CD4-positive, alpha-beta T cell (primary cell): ENCODE data around the gene ACAP3. TPM values are rescaled to one million over a fixed set of nuclear protein-coding genes. Genes with fewer than 3 reads are reported as not detected.
A peak's percentile ranks its signal among the peaks of the same experiment; 100 is the strongest.

ENCODE experiments used
- ATAC-seq: fragments of 200-7000 bp; cut with Tn5 transposase; one replicate; pipeline ENCODE4 v1.10.0; 2022; ENCODE audit warnings: mild to moderate bottlenecking; ENCODE audit not compliant: poor library complexity
- CTCF ChIA-PET: fragments of 350-600 bp; sonication (Branson Sonifier 250); formaldehyde crosslinking; loops from one replicate; lab custom pipeline; 2021; ENCODE audit warnings: antibody characterized with exemption, inconsistent platforms; lab: Charles Lee
- POLR2A ChIA-PET: fragments of 350-600 bp; sonication (Branson Sonifier 250); formaldehyde crosslinking; loops from one replicate; lab custom pipeline; 2021; ENCODE audit warnings: antibody characterized with exemption, inconsistent platforms; lab: Charles Lee
- DNase-seq, 14 experiments: peaks; one replicate each; pipeline ENCODE4 v3.0.0-alpha.2; 2013 to 2020; ENCODE audit warnings: mixed read lengths in 2 of 14
- H3K27ac ChIP-seq, 2 donors: one replicate each; pipeline versions ENCODE4 v1.5.1 to v1.7.0; 2013; ENCODE audit warnings: low read length in 2 of 2, low read depth in 1 of 2, mild to moderate bottlenecking in 1 of 2
- H3K27me3 ChIP-seq, 2 experiments: 1 replicate in 1 of 2; 2 replicates in 1 of 2; pipeline versions ENCODE4 v1.6.1 to v1.7.0; 2013; ENCODE audit warnings: low read length in 2 of 2, control low read depth in 1 of 2, mild to moderate bottlenecking in 1 of 2, moderate library complexity in 1 of 2; ENCODE audit not compliant: insufficient read depth in 2 of 2, control insufficient read depth in 1 of 2
- H3K36me3 ChIP-seq: one replicate; pipeline ENCODE4 v1.6.1; 2013; ENCODE audit warnings: low read length, control low read depth; ENCODE audit not compliant: insufficient read depth
- H3K4me1 ChIP-seq: one replicate; pipeline ENCODE4 v1.6.1; 2013; ENCODE audit warnings: low read length, control low read depth; ENCODE audit not compliant: insufficient read depth
- H3K4me3 ChIP-seq: one replicate; pipeline ENCODE4 v1.5.1; 2013; ENCODE audit warnings: mild to moderate bottlenecking, low read length, moderate library complexity
- H3K9me3 ChIP-seq, 2 experiments: 1 replicate in 1 of 2; 2 replicates in 1 of 2; pipeline versions ENCODE4 v1.6.1 to v1.7.0; 2013; ENCODE audit warnings: low read length in 2 of 2, mild to moderate bottlenecking in 2 of 2, control low read depth in 1 of 2, moderate library complexity in 1 of 2; ENCODE audit not compliant: control insufficient read depth in 1 of 2, insufficient read depth in 1 of 2
- H3K27ac Mint-ChIP-seq: one replicate; pipeline ENCODE4 v1.8.0; 2020; ENCODE audit warnings: mixed read lengths
- H3K27me3 Mint-ChIP-seq: one replicate; pipeline ENCODE4 v1.8.0; 2021; ENCODE audit warnings: mixed read lengths
- H3K36me3 Mint-ChIP-seq: one replicate; pipeline ENCODE4 v1.8.0; 2021; ENCODE audit warnings: low read depth, mixed read lengths
- H3K4me1 Mint-ChIP-seq: one replicate; pipeline ENCODE4 v1.8.0; 2021; ENCODE audit warnings: low read depth, mixed read lengths
- H3K4me3 Mint-ChIP-seq: one replicate; pipeline ENCODE4 v1.8.0; 2020; ENCODE audit warnings: mild to moderate bottlenecking, mixed read lengths
- H3K9me3 Mint-ChIP-seq: one replicate; pipeline ENCODE4 v1.8.0; 2020; ENCODE audit warnings: mixed read lengths
- CTCF ChIP-seq: fragments of 200-600 bp; IDR thresholded peaks from one replicate; pipeline ENCODE4 v1.8.0; 2022; ENCODE audit warnings: antibody characterized with exemption, mild to moderate bottlenecking
- intact Hi-C, 2 experiments: fragments of 100-400 bp; cut with DNase I in 1 of 2; cut with micrococcal nuclease in 1 of 2; formaldehyde crosslinking; loops; one replicate each; pipeline versions ENCODE4 v1.15.1 to v1.9.0; 2023 to 2025; cut with DNase I, micrococcal nuclease
- total RNA-seq, 174 experiments: library from RNA in 2 of 174; stranded (reverse) in 2 of 174; gene quantifications; one replicate each; pipeline ENCODE4 v1.2.3 and lab custom pipeline; 2021 to 2026

ACAP3 gene
- total RNA-seq, 2 experiments from 2014 or later, result 45.3 to 46.4 TPM

GRCh38 chr1:1302951-1303509, 4.7 kb downstream of the ACAP3 start:
- no peaks in the 10 kb centered on the region for H3K27me3 ChIP-seq
- peaks cover 32% of the 10 kb centered on the region for H3K4me1 ChIP-seq
- no peaks in the 10 kb centered on the region for H3K9me3 ChIP-seq
- H3K4me3 ChIP-seq, result no peak overlapping the region
- no peaks in the 10 kb centered on the region for H3K9me3 Mint-ChIP-seq
- no peaks in the 10 kb centered on the region for H3K27me3 Mint-ChIP-seq
- no peak overlapping the region for H3K27ac ChIP-seq
- ATAC-seq (no peak), DNase-seq (no peak)
- H3K4me3 Mint-ChIP-seq, result no peak overlapping the region
- no peaks in the 10 kb centered on the region for H3K36me3 ChIP-seq
- no peak for TF ChIP-seq CTCF
- POLR2A ChIA-PET, result no interaction called here
- H3K36me3 Mint-ChIP-seq, result peaks cover 7% of the 10 kb centered on the region
- H3K4me1 Mint-ChIP-seq, result peaks cover 21% of the 10 kb centered on the region
- no peak overlapping the region for H3K27ac Mint-ChIP-seq
- intact Hi-C loops, result loop anchor here (10.0 kb wide), 2 partner anchors 72 to 268 kb away; partner anchors contain the start of gene AURKAIP1 (in 1 of the 2)
- CTCF ChIA-PET, result no interaction called here

GRCh38 chr1:1302006-1302430, 5.7 kb downstream of the ACAP3 start:
- no peak overlapping the region for H3K27ac ChIP-seq
- no peak overlapping the region for H3K4me3 ChIP-seq
- no peaks in the 10 kb centered on the region for H3K27me3 ChIP-seq
- TF ChIP-seq CTCF, result peak; percentile 23
- Mint-ChIP-seq H3K27ac (no peak overlapping the region), H3K36me3 (peaks cover 6% of the 10 kb centered on the region), H3K4me3 (no peak overlapping the region), H3K27me3 (no peaks in the 10 kb centered on the region), H3K4me1 (peaks cover 20% of the 10 kb centered on the region), H3K9me3 (no peaks in the 10 kb centered on the region)
- no peaks in the 10 kb centered on the region for H3K9me3 ChIP-seq
- intact Hi-C loops, result loop anchor here (10.0 kb wide), 2 partner anchors 73 to 267 kb away; partner anchors contain the start of gene AURKAIP1 (in 1 of the 2)
- ATAC-seq (no peak), DNase-seq (peak in 1 of 14 experiments; percentile 18)
- POLR2A ChIA-PET, result no interaction called here
- H3K4me1 ChIP-seq, result peaks cover 28% of the 10 kb centered on the region
- H3K36me3 ChIP-seq, result no peaks in the 10 kb centered on the region
- CTCF ChIA-PET, result no interaction called here

- H3K36me3 Mint-ChIP-seq, result no peaks in the 10 kb centered on the region
- ChIA-PET POLR2A (no interaction called here), CTCF (interaction anchor here (0.6 to 1.1 kb wide), 2 partner anchors 70 to 191 kb away, joined by 3 to 4 read pairs; no protein-coding TSS in a partner anchor)
- no peak for ATAC-seq
- no peaks in the 10 kb centered on the region for H3K9me3 Mint-ChIP-seq
- peaks cover 4% of the 10 kb centered on the region for H3K4me1 Mint-ChIP-seq
- H3K27me3 Mint-ChIP-seq, result no peaks in the 10 kb centered on the region
- DNase-seq, result no peak
- Histone ChIP-seq H3K27me3 (no peaks in the 10 kb centered on the region), H3K4me1 (peaks cover 11% of the 10 kb centered on the region), H3K9me3 (no peaks in the 10 kb centered on the region), H3K4me3 (no peak overlapping the region), H3K36me3 (no peaks in the 10 kb centered on the region), H3K27ac (no peak overlapping the region)
- H3K4me3 Mint-ChIP-seq, result no peak overlapping the region
- intact Hi-C loops, result loop anchor here (10.0 kb wide), 2 partner anchors 74 to 266 kb away; partner anchors contain the start of gene AURKAIP1 (in 1 of the 2)
- no peak overlapping the region for H3K27ac Mint-ChIP-seq
- peak; percentile 35 for TF ChIP-seq CTCF
Observed at GRCh38 chr1:1300352-1300739, 7.4 kb downstream of the ACAP3 start.
